SK-N-SH (cell line): ENCODE data around the gene TMEM92.

Experiments used
- CTCF ChIP-seq: fragments of 200-600 bp; sonication (generic); IDR thresholded peaks from 2 replicates; pipeline ENCODE4 v1.6.1; 2017; ENCODE audit warnings: antibody characterized with exemption, mild to moderate bottlenecking, moderate library complexity
- MXI1 ChIP-seq: IDR thresholded peaks from 2 replicates; pipeline ENCODE4 v1.6.1; 2012; ENCODE audit warnings: mild to moderate bottlenecking, low read depth, low read length, improper control_type of control experiment
- POLR2AphosphoS5 ChIP-seq: IDR thresholded peaks from 2 replicates; pipeline ENCODE4 v1.6.1; 2012; ENCODE audit warnings: low read depth, low read length
- SMC3 ChIP-seq: IDR thresholded peaks from 2 replicates; pipeline ENCODE4 v1.6.1; 2012; ENCODE audit warnings: low read depth, low read length, improper control_type of control experiment
- TAF1 ChIP-seq: IDR thresholded peaks from 2 replicates; pipeline ENCODE4 v1.6.1; 2012; ENCODE audit warnings: low read depth, mild to moderate bottlenecking, low read length, moderate library complexity, borderline replicate concordance
- TCF12 ChIP-seq: IDR thresholded peaks from 2 replicates; pipeline ENCODE4 v1.4.0; 2012

- TF ChIP-seq POLR2AphosphoS5 (no peak), CTCF (no peak), MXI1 (no peak), TCF12 (no peak), TAF1 (no peak), SMC3 (no peak)
Observed at GRCh38 chr17:50298018-50298417, 23.8 kb downstream of the TMEM92 start.
